Measurements from ENCODE around the gene MYBPC2.

The MYBPC2 gene

GRCh38 chr19:50444059-50444458, 11.4 kb downstream of the MYBPC2 start:
- no peaks in the 10 kb centered on the region for H3K9me3 ChIP-seq (ENCODE audit: low read depth, low read length)
- no peak overlapping the region for H3K9ac ChIP-seq (ENCODE audit: insufficient read length)
- no peaks in the 10 kb centered on the region for H3K36me3 ChIP-seq (ENCODE audit: insufficient read depth, low read length)
- no peak for DNase-seq (ENCODE audit: low read depth, low spot score)
- H3K4me3 ChIP-seq: no peak overlapping the region
- no peak for TF ChIP-seq POLR2AphosphoS5 (IDR thresholded peaks at IDR 0.05; ENCODE audit: borderline replicate concordance, low read depth, low read length)
- no peak for TF ChIP-seq FOXP2 (optimal IDR thresholded peaks at IDR 0.05; ENCODE audit: control extremely low read depth, extremely low read length, insufficient read depth)
- TF ChIP-seq EZH2 (IDR thresholded peaks at IDR 0.05): no peak
- no peak overlapping the region for H3K27ac ChIP-seq

- no peak for TF ChIP-seq FOXP2 (optimal IDR thresholded peaks at IDR 0.05; ENCODE audit: control extremely low read depth, extremely low read length, insufficient read depth)
- TF ChIP-seq POLR2AphosphoS5 (IDR thresholded peaks at IDR 0.05; ENCODE audit: borderline replicate concordance, low read depth, low read length): no peak
- TF ChIP-seq EZH2 (IDR thresholded peaks at IDR 0.05): no peak
- Histone ChIP-seq H3K4me3 (no peak overlapping the region), H3K9ac (ENCODE audit: insufficient read length) (no peak overlapping the region), H3K9me3 (ENCODE audit: low read depth, low read length) (no peaks in the 10 kb centered on the region), H3K36me3 (ENCODE audit: insufficient read depth, low read length) (no peaks in the 10 kb centered on the region), H3K27ac (no peak overlapping the region)
- DNase-seq (ENCODE audit: low read depth, low spot score): no peak
These were observed 14.4 kb downstream of the MYBPC2 start for GRCh38 chr19:50447053-50447452.

- Histone ChIP-seq H3K36me3 (ENCODE audit: insufficient read depth, low read length) (no peaks in the 10 kb centered on the region), H3K4me3 (no peak overlapping the region), H3K27ac (no peak overlapping the region), H3K9me3 (ENCODE audit: low read depth, low read length) (no peaks in the 10 kb centered on the region), H3K9ac (ENCODE audit: insufficient read length) (no peak overlapping the region)
- no peak for DNase-seq (ENCODE audit: low read depth, low spot score)
- TF ChIP-seq EZH2 (IDR thresholded peaks at IDR 0.05) (no peak), POLR2AphosphoS5 (IDR thresholded peaks at IDR 0.05; ENCODE audit: borderline replicate concordance, low read depth, low read length) (no peak), FOXP2 (optimal IDR thresholded peaks at IDR 0.05; ENCODE audit: control extremely low read depth, extremely low read length, insufficient read depth) (no peak)
These were observed 15.1 kb downstream of the MYBPC2 start for GRCh38 chr19:50447750-50448149.

GRCh38 chr19:50449236-50449899, 16.7 kb downstream of the MYBPC2 start:
- no peak for DNase-seq (ENCODE audit: low read depth, low spot score)
- H3K9me3 ChIP-seq (ENCODE audit: low read depth, low read length): no peaks in the 10 kb centered on the region

GRCh38 chr19:50450369-50451222, 17.9 kb downstream of the MYBPC2 start:
- Histone ChIP-seq H3K9me3 (ENCODE audit: low read depth, low read length) (no peaks in the 10 kb centered on the region), H3K9ac (ENCODE audit: insufficient read length) (no peak overlapping the region), H3K4me3 (no peak overlapping the region), H3K27ac (no peak overlapping the region), H3K36me3 (ENCODE audit: insufficient read depth, low read length) (no peaks in the 10 kb centered on the region)
- no peak for DNase-seq (ENCODE audit: low read depth, low spot score)
- TF ChIP-seq EZH2 (IDR thresholded peaks at IDR 0.05) (no peak), FOXP2 (optimal IDR thresholded peaks at IDR 0.05; ENCODE audit: control extremely low read depth, extremely low read length, insufficient read depth) (no peak), POLR2AphosphoS5 (IDR thresholded peaks at IDR 0.05; ENCODE audit: borderline replicate concordance, low read depth, low read length) (no peak)

More at GRCh38 chr19:50449236-50449899, 16.7 kb downstream of the MYBPC2 start:
- no peaks in the 10 kb centered on the region for H3K36me3 ChIP-seq (ENCODE audit: insufficient read depth, low read length)
- no peak overlapping the region for H3K9ac ChIP-seq (ENCODE audit: insufficient read length)
- no peak overlapping the region for H3K27ac ChIP-seq
- H3K4me3 ChIP-seq: no peak overlapping the region
- TF ChIP-seq POLR2AphosphoS5 (IDR thresholded peaks at IDR 0.05; ENCODE audit: borderline replicate concordance, low read depth, low read length) (no peak), EZH2 (IDR thresholded peaks at IDR 0.05) (no peak), FOXP2 (optimal IDR thresholded peaks at IDR 0.05; ENCODE audit: control extremely low read depth, extremely low read length, insufficient read depth) (no peak)

- no peak for DNase-seq (ENCODE audit: low read depth, low spot score)
- Histone ChIP-seq H3K36me3 (ENCODE audit: insufficient read depth, low read length) (no peaks in the 10 kb centered on the region), H3K4me3 (no peak overlapping the region), H3K9ac (ENCODE audit: insufficient read length) (no peak overlapping the region), H3K27ac (no peak overlapping the region), H3K9me3 (ENCODE audit: low read depth, low read length) (no peaks in the 10 kb centered on the region)
- no peak for TF ChIP-seq FOXP2 (optimal IDR thresholded peaks at IDR 0.05; ENCODE audit: control extremely low read depth, extremely low read length, insufficient read depth)
- TF ChIP-seq EZH2 (IDR thresholded peaks at IDR 0.05): no peak
- no peak for TF ChIP-seq POLR2AphosphoS5 (IDR thresholded peaks at IDR 0.05; ENCODE audit: borderline replicate concordance, low read depth, low read length)
These were observed 18.5 kb downstream of the MYBPC2 start for GRCh38 chr19:50451223-50451534.

- no peaks in the 10 kb centered on the region for H3K36me3 ChIP-seq (ENCODE audit: insufficient read depth, low read length)
- no peak overlapping the region for H3K4me3 ChIP-seq
- DNase-seq (ENCODE audit: low read depth, low spot score): no peak
- no peak overlapping the region for H3K27ac ChIP-seq
- H3K9ac ChIP-seq (ENCODE audit: insufficient read length): no peak overlapping the region
- TF ChIP-seq POLR2AphosphoS5 (IDR thresholded peaks at IDR 0.05; ENCODE audit: borderline replicate concordance, low read depth, low read length) (no peak), EZH2 (IDR thresholded peaks at IDR 0.05) (no peak), FOXP2 (optimal IDR thresholded peaks at IDR 0.05; ENCODE audit: control extremely low read depth, extremely low read length, insufficient read depth) (no peak)
- H3K9me3 ChIP-seq (ENCODE audit: low read depth, low read length): no peaks in the 10 kb centered on the region
These were observed 20.6 kb downstream of the MYBPC2 start for GRCh38 chr19:50453243-50453642.

- Histone ChIP-seq H3K9ac (ENCODE audit: insufficient read length) (no peak overlapping the region), H3K9me3 (ENCODE audit: low read depth, low read length) (no peaks in the 10 kb centered on the region), H3K36me3 (ENCODE audit: insufficient read depth, low read length) (no peaks in the 10 kb centered on the region), H3K27ac (no peak overlapping the region), H3K4me3 (no peak overlapping the region)
- DNase-seq (ENCODE audit: low read depth, low spot score): no peak
- no peak for TF ChIP-seq FOXP2 (optimal IDR thresholded peaks at IDR 0.05; ENCODE audit: control extremely low read depth, extremely low read length, insufficient read depth)
- TF ChIP-seq EZH2 (IDR thresholded peaks at IDR 0.05): no peak
- no peak for TF ChIP-seq POLR2AphosphoS5 (IDR thresholded peaks at IDR 0.05; ENCODE audit: borderline replicate concordance, low read depth, low read length)
These were observed 23.3 kb downstream of the MYBPC2 start for GRCh38 chr19:50455992-50456391.

All from SK-N-MC (cell line).